Measurements from ENCODE around the gene NPDC1.
A peak's percentile ranks its signal among the peaks of the same experiment; 100 is the strongest.

NPDC1 gene, protein sequence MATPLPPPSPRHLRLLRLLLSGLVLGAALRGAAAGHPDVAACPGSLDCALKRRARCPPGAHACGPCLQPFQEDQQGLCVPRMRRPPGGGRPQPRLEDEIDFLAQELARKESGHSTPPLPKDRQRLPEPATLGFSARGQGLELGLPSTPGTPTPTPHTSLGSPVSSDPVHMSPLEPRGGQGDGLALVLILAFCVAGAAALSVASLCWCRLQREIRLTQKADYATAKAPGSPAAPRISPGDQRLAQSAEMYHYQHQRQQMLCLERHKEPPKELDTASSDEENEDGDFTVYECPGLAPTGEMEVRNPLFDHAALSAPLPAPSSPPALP

DNA sequence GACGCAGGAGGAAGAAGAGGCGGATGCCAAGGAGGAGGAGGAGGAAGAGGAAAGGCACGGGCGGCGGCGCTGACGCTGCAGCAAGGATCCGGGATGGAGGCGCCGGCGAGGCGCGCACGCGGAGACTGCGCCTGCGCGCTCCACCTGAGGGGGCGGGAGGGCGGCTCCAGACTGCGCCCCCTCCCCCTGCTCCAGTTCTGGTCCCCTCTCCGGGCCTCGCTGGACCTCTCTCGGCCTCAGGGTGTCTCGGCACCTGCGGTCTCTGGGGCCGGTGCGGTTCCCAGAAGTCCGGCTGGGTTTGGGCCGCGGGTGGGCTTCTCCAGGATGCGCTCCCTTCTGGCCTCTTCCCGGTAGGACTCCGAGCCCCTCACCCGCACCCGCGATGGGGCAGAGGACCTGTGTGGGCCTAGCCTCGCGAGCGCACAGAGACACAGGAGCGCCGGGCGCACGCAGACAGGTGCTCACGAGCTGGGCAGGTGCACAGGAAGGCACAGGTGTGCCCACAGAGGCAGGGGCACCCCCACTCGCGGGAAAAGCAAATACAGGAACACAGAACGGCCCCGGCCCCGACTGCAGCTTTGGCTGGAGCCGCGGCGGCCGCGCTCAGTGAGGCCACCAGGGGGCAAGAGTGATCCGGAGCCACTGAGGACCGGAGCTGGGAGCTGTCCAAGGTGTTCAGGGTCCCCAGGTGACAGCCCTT lies at the start of gene NPDC1:
Gene NPDC1, minus strand, starts transcription at position 90 of the 700 bp plus-strand sequence. CDS start 188 bp downstream, outside the sequence.
- DNase-seq: peak; percentile 24 to 69 (median 62)

DNA sequence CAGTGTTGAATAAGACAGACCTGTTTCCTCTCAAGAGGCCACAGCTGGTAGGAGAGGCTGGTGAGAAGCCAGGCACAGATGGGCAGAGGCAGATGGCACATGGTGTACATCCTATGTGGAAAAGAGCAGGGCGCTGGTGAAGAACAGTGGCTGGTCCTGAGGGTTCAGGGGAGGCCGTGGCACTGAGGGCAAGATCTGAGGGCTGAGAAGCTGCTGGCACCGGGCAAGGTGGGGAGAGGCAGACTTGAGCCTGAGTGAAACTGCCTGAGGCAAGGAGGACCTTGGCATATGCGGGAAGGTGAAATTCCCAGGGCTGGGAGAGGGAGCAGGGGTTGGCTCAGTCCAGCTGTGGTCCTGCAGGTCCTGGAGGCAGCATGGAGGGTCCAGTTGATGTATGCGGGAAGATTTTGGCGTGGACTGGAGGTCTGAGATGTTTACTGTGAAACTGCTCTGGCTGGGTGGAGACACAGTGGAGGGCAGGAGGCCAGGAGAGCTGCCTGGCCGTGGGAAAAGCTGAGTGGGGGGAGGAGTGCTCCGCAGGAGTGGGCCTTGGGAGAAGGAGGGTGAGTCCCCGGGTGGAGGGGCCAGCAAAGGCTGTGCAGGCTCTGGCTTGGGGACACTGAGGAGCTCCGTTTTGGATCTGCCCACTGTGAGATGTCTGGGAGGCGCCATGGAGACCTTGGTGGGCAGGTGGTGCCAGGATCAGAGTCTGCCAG lies 43.4 kb upstream of the NPDC1 start:
- DNase-seq: no peak

DNA sequence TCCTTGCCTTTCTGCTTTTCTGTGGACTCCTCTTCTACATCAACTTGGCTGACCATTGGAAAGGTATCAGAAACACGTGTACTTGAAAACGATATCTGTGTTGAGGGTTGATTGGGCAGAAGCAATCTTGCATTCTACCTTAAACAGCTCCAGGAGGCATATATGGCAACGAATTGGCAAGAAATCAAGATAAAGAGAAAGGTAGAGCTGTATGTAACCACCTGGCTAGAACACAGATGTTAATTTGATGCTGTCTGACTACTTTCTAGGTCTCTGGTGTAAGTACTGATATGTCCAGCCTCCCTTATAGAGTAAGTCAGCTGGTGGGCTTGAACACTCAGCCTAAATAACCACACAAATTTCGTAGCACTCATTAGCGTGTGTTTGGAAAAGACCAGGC lies 42.1 kb upstream of the NPDC1 start:
- no peak for DNase-seq

DNA sequence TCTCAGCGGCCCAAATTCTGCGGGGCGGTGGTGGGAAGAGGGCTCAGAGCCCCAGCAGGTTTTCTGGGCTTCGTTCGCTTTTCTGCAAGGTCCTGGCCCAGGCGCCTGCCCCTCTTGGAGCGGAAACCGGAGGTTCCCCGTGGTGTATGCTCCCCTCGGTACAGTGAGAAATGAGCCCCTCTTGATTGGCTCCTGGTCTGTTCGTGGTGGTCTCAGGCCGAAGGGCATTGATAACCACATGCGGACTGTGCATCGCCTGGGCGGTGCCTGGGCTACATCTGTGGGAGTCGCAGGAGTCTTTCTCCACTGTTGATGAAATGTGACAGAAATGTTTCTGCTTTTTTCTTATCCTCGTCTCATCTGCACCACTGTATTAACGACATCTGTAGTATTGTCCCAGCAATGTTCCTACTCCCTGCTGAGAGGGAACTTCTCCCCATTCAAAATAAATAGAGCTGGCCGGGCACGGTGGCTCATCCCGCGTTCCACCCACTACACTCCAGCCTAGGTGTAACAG lies 41.5 kb upstream of the NPDC1 start:
- DNase-seq: peak in 1 of 6 experiments; percentile 35

DNA sequence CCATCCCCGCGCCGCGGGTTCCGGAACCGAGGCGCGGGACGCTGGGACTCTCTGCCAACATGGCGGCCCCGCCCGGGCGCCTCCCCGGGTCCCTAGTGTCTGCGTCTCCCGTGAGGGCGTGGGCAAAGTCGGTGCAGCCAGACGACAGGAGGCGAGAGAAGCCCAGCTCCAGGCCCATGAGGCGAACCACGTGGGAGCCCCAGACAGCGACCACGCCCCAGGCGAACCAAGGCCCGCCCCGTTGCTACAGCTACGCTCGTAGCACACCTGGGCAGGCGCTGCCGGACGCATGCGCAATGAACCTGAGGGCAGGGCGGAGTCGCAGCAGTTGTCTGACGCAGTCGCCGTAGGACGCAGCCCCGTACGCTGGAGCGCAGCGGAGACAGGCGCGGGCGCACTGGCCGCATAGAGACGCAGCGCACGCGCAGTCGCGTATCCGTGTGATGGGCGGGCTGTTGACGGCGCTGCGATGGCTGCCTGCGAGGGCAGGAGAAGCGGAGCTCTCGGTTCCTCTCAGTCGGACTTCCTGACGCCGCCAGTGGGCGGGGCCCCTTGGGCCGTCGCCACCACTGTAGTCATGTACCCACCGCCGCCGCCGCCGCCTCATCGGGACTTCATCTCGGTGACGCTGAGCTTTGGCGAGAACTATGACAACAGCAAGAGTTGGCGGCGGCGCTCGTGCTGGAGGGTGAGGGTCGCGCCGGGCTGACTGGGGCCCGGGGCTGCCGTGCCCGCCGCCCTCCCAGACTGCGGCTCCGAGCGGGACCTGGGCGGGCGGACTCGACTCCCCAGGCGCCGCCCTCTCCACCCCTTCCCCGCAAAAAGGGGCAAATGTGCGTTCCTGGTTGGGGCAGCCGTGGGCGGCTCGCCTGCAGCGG lies 40.8 kb upstream of the NPDC1 start, which contains the start of gene MAN1B1:
Gene MAN1B1, plus strand, starts transcription at position 455 of the 878 bp plus-strand sequence. Its CDS starts 15 bp downstream, at position 470.
- peak; percentile 94 to 100 (median 99) for DNase-seq

DNA sequence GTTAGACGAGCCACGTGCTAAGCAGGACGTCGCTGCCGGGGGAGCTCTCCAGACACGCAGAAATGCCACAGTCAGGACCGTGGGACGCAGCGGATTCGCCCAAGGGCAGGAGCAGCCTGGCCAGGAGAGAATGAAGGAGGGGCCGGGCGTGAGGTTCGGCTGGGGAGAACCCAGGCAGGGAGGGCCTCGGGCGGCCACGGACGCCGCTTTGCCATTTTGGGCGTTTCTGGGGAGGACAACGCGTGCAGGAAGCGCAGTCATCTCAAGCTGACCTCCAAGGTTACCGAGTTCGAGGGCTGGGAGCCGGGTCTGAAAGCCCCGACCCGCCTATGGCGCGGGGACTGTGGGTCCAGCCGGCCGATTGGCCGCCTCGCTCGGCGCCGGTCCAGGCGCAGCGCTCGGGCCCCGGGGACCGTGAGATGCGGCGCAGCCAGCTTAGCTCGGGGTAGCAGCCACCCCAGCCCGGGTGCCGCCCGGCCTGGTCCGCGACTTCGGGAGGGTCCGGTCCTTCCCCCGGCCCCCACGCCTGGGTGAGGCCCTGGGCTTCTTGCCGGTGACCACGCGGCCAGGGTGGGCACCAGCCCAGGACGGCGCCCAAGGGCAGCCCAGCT lies 40.0 kb upstream of the NPDC1 start:
- peak in 2 of 6 experiments; percentile 47 to 60 for DNase-seq

DNA sequence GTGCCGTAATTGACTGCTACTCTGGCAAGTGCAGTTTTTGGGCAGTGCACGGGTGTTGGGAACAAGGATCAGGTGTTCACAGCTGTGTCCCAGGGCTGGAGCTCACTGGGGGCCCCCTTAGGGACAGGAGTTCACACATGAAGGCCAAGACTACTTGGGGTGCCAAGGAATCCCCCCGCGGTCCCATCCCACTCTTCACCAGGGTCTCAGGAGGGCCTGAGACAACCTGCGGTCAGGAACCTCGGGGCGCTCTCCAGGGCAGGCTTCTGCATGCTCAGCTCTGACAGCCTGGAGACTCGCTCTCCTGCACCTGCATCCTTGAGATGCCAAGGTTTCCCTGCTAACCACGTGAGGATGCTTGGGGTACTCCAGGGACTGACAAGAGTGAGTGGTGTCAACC lies 38.5 kb upstream of the NPDC1 start:
- no peak for DNase-seq

DNA sequence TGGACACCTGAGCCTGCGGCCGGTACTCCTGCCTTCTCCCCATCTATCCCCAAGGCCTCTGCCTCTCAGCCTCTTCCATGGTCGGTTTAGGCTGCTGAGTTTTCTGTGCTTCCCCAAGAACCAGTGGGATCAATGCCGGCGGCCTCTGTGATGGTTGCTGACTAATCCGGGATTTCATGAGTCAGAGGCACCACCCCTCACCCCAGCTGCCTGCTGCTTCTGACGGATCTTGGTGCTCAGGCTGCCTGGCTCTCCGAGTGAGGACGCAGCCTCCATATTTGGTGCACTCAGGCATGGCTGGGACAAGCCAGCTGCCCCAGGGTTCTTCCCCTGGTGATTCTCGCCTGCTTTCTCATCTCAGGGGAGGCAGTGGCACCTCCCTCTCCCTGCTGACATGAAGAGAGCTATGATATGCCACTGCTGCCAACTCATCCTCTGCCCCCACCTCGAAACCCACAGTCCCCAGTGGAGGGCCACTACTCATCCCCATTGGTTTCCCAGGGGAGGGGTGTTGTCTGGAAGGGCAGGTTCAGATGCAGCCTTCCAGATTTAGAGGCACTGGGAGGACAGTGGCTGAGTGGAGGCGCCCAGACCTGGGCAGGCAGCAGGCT lies 37.5 kb upstream of the NPDC1 start:
- DNase-seq: no peak

DNA sequence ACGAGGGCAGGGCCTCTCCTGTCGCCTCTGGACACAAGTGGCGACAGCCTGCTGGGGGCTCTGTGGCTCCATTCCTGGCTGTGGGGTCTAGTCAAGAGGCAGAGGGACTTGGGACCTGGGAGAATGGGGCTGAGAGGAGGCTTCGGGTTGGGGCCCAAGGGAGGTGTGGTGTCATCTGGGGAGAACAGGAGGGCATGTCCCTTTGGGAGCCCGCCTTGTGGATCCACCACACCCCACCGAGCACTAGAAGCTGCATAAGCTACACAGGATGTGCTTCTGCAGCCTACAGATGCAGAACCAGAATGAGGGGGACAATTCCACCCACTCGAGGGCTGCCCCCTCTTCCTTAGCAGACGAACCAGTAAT lies 36.9 kb upstream of the NPDC1 start:
- DNase-seq: no peak

DNA sequence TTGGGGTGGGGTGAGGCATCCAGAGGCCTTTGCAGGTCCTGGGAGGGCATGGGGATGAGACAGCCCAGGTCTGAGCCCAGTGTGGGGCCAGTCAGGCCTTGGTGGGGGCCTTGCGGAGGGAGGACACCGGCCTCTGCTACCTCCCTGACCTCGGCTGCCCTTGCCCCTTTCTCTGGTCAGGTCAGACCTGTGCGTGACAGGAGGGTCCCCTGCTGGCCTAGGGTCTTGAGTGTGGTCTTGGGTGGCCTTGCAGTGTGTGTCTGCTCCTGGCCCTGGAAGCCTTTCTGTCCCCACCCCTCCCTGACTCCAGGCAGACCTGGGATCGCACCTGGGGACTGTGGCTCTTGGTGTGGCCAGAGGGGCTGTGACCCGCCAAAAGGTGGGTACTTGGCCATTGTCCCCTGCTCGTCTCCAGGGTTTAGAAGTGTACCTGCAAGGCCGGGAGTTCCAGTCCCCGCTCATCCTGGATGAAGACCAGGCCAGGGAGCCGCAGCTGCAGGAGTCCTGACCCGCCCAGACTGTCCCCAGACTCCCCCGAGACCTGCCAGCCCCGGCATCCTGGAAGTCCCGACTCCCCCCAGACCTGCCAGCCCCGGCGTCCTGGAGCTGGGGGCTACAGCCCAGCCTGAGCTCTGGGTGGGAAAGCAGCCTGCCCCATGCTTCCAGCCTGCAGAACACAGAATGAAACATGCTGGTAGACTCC lies 36.4 kb upstream of the NPDC1 start:
- DNase-seq: no peak

DNA sequence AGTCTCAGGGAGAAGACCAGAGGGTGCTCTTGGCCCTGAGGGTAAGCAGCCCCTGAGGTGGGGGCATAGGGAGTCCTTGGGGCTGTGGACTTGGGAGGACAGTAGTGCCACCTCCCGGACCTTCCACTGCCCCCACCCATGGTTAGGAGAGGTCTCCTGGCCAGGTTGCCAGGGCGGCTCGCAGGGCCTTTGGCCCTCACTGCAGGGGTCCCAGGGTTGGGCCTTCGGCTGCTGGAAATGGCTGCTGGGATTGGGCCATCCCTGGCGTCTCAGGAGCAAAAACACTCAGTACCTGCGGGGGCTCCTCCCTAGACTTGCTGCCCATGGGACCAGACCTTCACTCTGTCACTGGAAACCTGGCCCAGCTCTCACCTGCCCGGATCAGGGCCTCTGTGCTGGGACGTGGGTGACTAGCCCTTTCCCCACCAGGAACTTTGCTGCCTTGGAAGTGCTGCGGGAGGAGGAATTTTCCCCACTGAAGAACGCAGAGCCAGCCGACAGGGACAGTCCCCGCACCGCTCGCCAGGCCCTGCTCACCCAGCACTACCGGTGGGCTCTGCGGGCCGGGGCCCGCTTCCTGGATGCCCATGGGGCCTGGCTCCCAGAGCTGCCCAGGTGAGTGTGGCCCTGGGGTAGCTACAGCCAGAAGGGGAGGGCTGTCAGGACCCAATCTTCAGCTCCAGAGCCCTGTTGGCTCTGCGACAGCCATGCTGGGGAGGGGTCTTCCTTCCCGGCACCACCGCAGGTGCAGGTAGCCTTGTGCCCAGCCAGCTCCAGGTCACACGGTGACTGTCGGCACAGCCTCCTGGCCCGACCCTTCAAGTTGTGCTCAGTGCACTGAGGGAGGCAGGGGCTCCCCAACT lies 34.5 kb upstream of the NPDC1 start:
- DNase-seq: no peak

DNA sequence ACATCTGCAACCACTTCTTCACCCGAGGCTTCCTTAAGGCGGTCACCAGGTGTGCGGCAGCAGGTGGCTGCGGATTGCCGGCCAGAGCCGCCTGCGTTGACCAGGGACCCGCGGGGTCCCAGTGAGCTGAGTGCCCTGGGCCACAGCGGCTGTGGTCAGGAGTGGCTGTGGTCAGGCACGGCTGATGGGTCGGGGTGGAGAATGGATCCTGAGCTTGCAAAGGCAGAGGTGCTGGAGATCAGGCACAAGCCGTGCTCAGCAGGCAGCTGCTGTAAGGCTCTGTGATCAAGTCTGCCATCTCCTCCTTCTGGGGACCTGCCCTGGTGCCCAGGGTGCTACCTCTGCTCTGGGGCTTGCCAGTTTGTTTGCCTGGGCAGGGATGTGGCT lies 33.4 kb upstream of the NPDC1 start:
- DNase-seq: no peak

DNA sequence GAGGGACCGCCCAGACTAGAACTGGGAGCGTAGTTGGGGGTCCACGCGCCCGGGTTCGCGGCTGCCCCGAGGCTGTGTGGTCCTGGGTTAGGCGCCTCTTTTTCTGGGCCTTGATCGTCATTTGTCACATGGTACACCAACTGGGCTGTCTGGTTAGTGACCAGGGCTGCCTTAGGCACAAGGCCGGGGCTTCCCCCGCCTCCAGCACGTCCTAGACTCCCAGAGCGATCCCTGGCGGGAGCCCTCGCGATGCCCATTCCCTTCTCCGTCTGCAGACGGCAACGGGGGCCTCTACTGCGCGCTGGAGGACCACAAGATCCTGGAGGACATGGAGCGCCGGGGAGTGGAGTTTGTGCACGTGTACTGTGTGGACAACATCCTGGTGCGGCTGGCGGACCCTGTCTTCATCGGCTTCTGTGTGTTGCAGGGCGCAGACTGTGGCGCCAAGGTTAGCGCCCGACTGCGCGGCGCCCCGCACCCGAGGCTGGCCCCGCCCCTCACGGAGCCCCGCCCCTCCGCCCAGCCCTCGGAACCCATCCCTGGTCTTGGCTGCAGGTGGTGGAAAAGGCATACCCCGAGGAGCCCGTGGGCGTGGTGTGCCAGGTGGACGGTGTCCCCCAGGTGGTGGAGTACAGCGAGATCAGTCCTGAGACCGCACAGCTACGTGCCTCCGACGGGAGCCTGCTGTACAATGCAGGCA lies 32.9 kb upstream of the NPDC1 start:
- DNase-seq: no peak

DNA sequence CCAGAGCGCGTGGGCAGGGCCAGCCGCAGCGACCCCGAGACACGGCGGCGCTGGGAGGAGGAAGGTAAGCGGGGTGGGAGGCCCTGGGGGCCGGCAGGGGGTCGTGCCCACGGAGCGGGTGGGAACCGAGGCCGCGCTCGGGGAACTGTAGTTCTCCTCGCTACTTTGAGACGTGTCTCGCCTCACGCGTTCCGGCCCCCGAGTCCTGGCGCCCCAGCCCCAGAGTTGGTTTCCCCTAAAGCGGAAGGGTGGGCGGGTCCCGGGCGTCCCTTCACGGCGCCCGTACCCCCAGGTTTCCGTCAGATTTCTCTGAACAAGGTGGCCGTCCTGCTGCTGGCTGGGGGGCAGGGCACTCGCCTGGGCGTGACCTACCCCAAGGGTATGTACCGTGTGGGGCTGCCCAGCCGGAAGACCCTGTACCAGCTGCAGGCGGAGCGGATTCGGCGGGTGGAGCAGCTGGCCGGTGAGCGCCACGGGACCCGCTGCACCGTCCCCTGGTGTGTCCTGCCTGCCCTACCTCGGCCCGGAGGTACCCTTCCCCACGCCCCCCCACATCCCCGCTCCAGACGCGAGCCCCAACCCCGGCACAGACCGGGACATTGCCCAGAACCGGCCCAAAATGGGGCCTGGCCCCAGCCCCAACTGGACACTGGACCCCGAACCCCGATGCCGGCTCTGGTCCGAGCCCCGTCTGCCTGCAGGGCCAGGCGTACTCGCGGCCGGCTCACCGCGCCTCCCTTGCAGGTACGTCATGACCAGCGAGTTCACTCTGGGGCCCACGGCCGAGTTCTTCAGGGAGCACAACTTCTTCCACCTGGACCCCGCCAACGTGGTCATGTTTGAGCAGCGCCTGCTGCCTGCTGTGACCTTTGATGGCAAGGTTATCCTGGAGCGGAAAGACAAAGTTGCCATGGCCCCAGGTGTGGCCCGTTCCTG lies 32.0 kb upstream of the NPDC1 start:
- DNase-seq: peak in 3 of 6 experiments; percentile 19 to 32 (median 30)

DNA sequence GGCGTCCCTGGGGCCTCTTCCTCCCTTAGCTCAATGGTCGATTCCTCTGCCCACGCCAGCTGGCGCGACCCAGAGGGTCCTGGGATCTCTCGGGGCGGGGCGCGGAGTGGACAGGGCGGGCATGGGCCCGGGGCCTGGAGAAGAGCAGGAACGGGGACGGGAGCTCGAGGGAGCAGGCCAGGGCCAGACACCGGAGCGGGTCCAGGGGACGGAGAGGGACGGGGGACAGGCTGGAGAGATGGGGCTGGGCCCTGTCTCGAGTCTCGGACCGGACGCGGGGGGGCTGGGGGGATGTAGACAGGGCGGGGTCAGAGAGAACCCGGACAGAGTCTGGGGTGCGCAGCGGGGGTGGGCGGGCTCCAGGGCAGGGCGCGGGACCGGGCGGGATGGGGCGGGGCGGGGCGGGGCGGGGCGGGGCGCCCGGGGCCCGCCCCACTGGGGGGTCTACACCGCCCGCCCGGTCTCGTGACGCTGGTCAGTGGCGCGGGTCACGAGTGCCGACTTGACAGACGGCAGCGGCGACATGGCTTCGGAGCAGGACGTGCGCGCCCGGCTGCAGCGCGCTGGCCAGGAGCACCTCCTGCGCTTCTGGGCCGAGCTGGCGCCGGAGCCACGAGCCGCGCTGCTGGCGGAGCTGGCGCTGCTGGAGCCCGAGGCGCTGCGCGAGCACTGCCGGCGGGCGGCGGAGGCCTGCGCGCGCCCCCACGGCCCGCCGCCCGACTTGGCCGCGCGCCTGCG lies 31.2 kb upstream of the NPDC1 start, which contains the start of gene UAP1L1:
Gene UAP1L1, plus strand, starts transcription at position 508 of the 738 bp plus-strand sequence. Its CDS starts 16 bp downstream, at position 524.
- peak in 5 of 6 experiments; percentile 20 to 50 (median 34) for DNase-seq

DNA sequence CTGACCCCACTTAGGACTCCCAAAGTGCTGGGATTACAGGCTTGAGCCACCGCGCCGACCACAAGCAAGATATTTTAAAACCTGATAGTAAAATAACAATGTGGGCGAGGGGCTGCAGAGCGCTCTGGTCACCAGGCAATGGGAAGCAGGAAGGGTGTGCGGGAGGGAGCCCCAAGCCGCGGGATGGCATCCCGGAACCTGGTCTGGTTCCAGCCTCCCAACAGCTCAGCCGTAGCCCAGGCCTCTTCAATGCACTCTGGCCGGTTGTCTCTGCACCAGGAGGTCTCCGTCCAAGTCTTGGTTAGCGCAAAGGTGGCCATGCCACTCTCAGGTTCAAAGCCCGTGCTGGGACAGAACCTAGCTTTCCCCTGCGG lies 30.6 kb upstream of the NPDC1 start:
- no peak for DNase-seq

DNA sequence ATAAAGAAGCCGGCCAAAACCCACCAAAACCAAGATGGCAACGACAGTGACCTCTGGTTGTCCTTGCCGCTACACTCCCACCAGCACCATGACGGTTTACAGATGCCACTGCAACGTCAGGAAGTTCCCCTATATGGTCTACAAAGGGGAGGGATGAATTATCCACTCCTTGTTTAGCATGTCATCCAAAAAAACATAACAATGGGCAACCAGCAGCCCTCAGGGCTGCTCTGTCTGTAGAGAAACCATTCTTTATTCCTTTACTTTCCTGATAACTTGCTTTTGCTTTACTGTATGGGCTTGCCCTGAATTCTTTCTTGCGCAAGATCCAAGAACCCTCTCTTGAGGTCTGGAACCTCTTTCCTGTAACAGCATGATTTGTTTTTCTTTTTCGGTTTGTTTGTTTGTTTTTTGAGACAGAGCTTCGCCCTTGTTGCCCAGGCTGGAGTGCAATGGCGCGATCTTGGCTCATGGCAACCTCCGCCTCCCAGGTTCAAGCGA lies 29.3 kb upstream of the NPDC1 start:
- no peak for DNase-seq
